ENCODE results near the gene METTL13. TPM values are rescaled to one million over a fixed set of nuclear protein-coding genes. Genes with fewer than 3 reads are reported as not detected.

METTL13 gene
- total RNA-seq, 2 experiments from 2014 or later = 42.9 to 44.5 TPM

- H3K36me3 Mint-ChIP-seq (ENCODE audit: low read depth) = no peaks in the 10 kb centered on the region
- H3K27ac Mint-ChIP-seq = no peak overlapping the region
- ChIA-PET POLR2A (no interaction called here), CTCF (interaction anchor here (1.2 kb wide), 1 partner anchor 8 kb away, joined by 3 read pairs; no protein-coding TSS in a partner anchor)
- H3K4me1 Mint-ChIP-seq = peaks cover 9% of the 10 kb centered on the region
- H3K9me3 Mint-ChIP-seq = no peaks in the 10 kb centered on the region
- DNase-seq = no peak
- H3K27me3 Mint-ChIP-seq = no peaks in the 10 kb centered on the region
- no peak overlapping the region for H3K4me3 Mint-ChIP-seq
These were observed 26.1 kb downstream of the METTL13 start for GRCh38 chr1:171807556-171807955.

GRCh38 chr1:171809834-171810233 is 28.4 kb downstream of the METTL13 start:
- Mint-ChIP-seq H3K27ac (no peak overlapping the region), H3K4me1 (peaks cover 12% of the 10 kb centered on the region), H3K36me3 (ENCODE audit: low read depth) (no peaks in the 10 kb centered on the region)

GRCh38 chr1:171811672-171812071 is 30.2 kb downstream of the METTL13 start:
- ChIA-PET POLR2A (no interaction called here), CTCF (interaction anchor here (4.0 kb wide), 1 partner anchor 10 kb away, joined by 30 read pairs; no protein-coding TSS in a partner anchor)
- Mint-ChIP-seq H3K27ac (no peak overlapping the region), H3K36me3 (ENCODE audit: low read depth) (no peaks in the 10 kb centered on the region), H3K4me3 (no peak overlapping the region), H3K9me3 (no peaks in the 10 kb centered on the region), H3K27me3 (no peaks in the 10 kb centered on the region), H3K4me1 (peaks cover 5% of the 10 kb centered on the region)
- DNase-seq = no peak

More at GRCh38 chr1:171809834-171810233, 28.4 kb downstream of the METTL13 start:
- Mint-ChIP-seq H3K4me3 (no peak overlapping the region), H3K9me3 (no peaks in the 10 kb centered on the region), H3K27me3 (no peaks in the 10 kb centered on the region)
- ChIA-PET POLR2A (interaction anchor here (1.3 kb wide), 1 partner anchor 68 kb away, joined by 3 read pairs; the partner anchor contains the start of gene VAMP4), CTCF (interaction anchor here (4.0 kb wide), 1 partner anchor 8 kb away, joined by 30 read pairs; no protein-coding TSS in a partner anchor)
- DNase-seq = no peak

GRCh38 chr1:171814692-171815091 is 33.2 kb downstream of the METTL13 start:
- H3K27me3 Mint-ChIP-seq = no peaks in the 10 kb centered on the region
- no peaks in the 10 kb centered on the region for H3K9me3 Mint-ChIP-seq
- H3K4me3 Mint-ChIP-seq = no peak overlapping the region
- POLR2A ChIA-PET = no interaction called here
- no peak for DNase-seq
- no peaks in the 10 kb centered on the region for H3K36me3 Mint-ChIP-seq (ENCODE audit: low read depth)
- CTCF ChIA-PET = no interaction called here
- peaks cover 20% of the 10 kb centered on the region for H3K4me1 Mint-ChIP-seq
- H3K27ac Mint-ChIP-seq = no peak overlapping the region

- no peak overlapping the region for H3K4me3 Mint-ChIP-seq
- no peaks in the 10 kb centered on the region for H3K27me3 Mint-ChIP-seq
- H3K36me3 Mint-ChIP-seq (ENCODE audit: low read depth) = no peaks in the 10 kb centered on the region
- H3K9me3 Mint-ChIP-seq = no peaks in the 10 kb centered on the region
- ChIA-PET POLR2A (no interaction called here), CTCF (no interaction called here)
- H3K4me1 Mint-ChIP-seq = peaks cover 20% of the 10 kb centered on the region
- H3K27ac Mint-ChIP-seq = no peak overlapping the region
- DNase-seq = no peak
These were observed 34.9 kb downstream of the METTL13 start for GRCh38 chr1:171816300-171816901.

- Mint-ChIP-seq H3K36me3 (ENCODE audit: low read depth) (no peaks in the 10 kb centered on the region), H3K9me3 (no peaks in the 10 kb centered on the region), H3K27ac (peak overlapping the region; percentile 59), H3K4me3 (no peak overlapping the region), H3K27me3 (no peaks in the 10 kb centered on the region), H3K4me1 (peaks cover 20% of the 10 kb centered on the region)
- ChIA-PET CTCF (interaction anchor here (0.7 to 1.8 kb wide), 4 partner anchors 17 to 173 kb away, joined by 3 to 7 read pairs (median 6); no protein-coding TSS in a partner anchor), POLR2A (interaction anchor here (1.0 kb wide), 1 partner anchor 76 kb away, joined by 3 read pairs; the partner anchor contains the start of gene VAMP4)
- peak; percentile 54 for DNase-seq
These were observed 36.2 kb downstream of the METTL13 start for GRCh38 chr1:171817511-171818265.

- H3K36me3 Mint-ChIP-seq (ENCODE audit: low read depth) = peaks cover 2% of the 10 kb centered on the region
- ChIA-PET POLR2A (no interaction called here), CTCF (interaction anchor here (1.3 kb wide), 1 partner anchor 19 kb away, joined by 5 read pairs; no protein-coding TSS in a partner anchor)
These were observed 38.5 kb downstream of the METTL13 start for GRCh38 chr1:171819946-171820345.

GRCh38 chr1:171826973-171827372 is 45.5 kb downstream of the METTL13 start:
- Mint-ChIP-seq H3K27ac (no peak overlapping the region), H3K9me3 (peaks cover 36% of the 10 kb centered on the region), H3K27me3 (no peaks in the 10 kb centered on the region), H3K36me3 (ENCODE audit: low read depth) (peaks cover 18% of the 10 kb centered on the region), H3K4me3 (no peak overlapping the region), H3K4me1 (no peaks in the 10 kb centered on the region)
- ChIA-PET POLR2A (no interaction called here), CTCF (no interaction called here)
- no peak for DNase-seq

More at GRCh38 chr1:171819946-171820345, 38.5 kb downstream of the METTL13 start:
- no peaks in the 10 kb centered on the region for H3K27me3 Mint-ChIP-seq
- H3K4me1 Mint-ChIP-seq = peaks cover 16% of the 10 kb centered on the region
- H3K4me3 Mint-ChIP-seq = no peak overlapping the region
- no peak overlapping the region for H3K27ac Mint-ChIP-seq
- DNase-seq = no peak
- H3K9me3 Mint-ChIP-seq = peaks cover 2% of the 10 kb centered on the region

- ChIA-PET CTCF (no interaction called here), POLR2A (no interaction called here)
- DNase-seq = no peak
- Mint-ChIP-seq H3K27me3 (no peaks in the 10 kb centered on the region), H3K4me1 (no peaks in the 10 kb centered on the region), H3K4me3 (no peak overlapping the region), H3K36me3 (ENCODE audit: low read depth) (peaks cover 18% of the 10 kb centered on the region), H3K9me3 (peaks cover 36% of the 10 kb centered on the region), H3K27ac (no peak overlapping the region)
These were observed 47.3 kb downstream of the METTL13 start for GRCh38 chr1:171828794-171829193.

GRCh38 chr1:171833091-171833825 is 51.8 kb downstream of the METTL13 start:
- CTCF ChIA-PET = no interaction called here
- no peaks in the 10 kb centered on the region for H3K27me3 Mint-ChIP-seq
- H3K27ac Mint-ChIP-seq = no peak overlapping the region
- H3K4me1 Mint-ChIP-seq = no peaks in the 10 kb centered on the region
- no peak overlapping the region for H3K4me3 Mint-ChIP-seq
- peaks cover 6% of the 10 kb centered on the region for H3K9me3 Mint-ChIP-seq
- no peak for DNase-seq
- H3K36me3 Mint-ChIP-seq (ENCODE audit: low read depth) = peaks cover 6% of the 10 kb centered on the region
- POLR2A ChIA-PET = no interaction called here

GRCh38 chr1:171834821-171835220 is 53.4 kb downstream of the METTL13 start:
- Mint-ChIP-seq H3K27me3 (no peaks in the 10 kb centered on the region), H3K4me1 (no peaks in the 10 kb centered on the region), H3K36me3 (ENCODE audit: low read depth) (no peaks in the 10 kb centered on the region), H3K9me3 (no peaks in the 10 kb centered on the region), H3K27ac (no peak overlapping the region), H3K4me3 (no peak overlapping the region)
- ChIA-PET CTCF (no interaction called here), POLR2A (no interaction called here)
- no peak for DNase-seq

GRCh38 chr1:171835891-171836290 is 54.4 kb downstream of the METTL13 start:
- H3K27me3 Mint-ChIP-seq = peaks cover 4% of the 10 kb centered on the region
- CTCF ChIA-PET = no interaction called here
- H3K4me1 Mint-ChIP-seq = peaks cover 4% of the 10 kb centered on the region
- peaks cover 4% of the 10 kb centered on the region for H3K36me3 Mint-ChIP-seq (ENCODE audit: low read depth)
- no peak overlapping the region for H3K4me3 Mint-ChIP-seq
- POLR2A ChIA-PET = no interaction called here
- H3K27ac Mint-ChIP-seq = no peak overlapping the region
- no peak for DNase-seq
- H3K9me3 Mint-ChIP-seq = no peaks in the 10 kb centered on the region

Data from activated CD4-positive, alpha-beta memory T cell treated with anti-CD3 and anti-CD28 coated beads, Interleukin-2, amount 10 ng/mL, durations not matched to agents 7 days and 5 days (primary cell).